Stimulated activated CD4-positive, alpha-beta T cell treated with anti-CD3 and anti-CD28 coated beads, Interleukin-4, amount 100 ng/mL, for 1 hour (primary cell): Measurements from ENCODE around the gene TGFB2.

ENCODE experiments used
- DNase-seq: peaks from one replicate; pipeline ENCODE4 v3.0.0-alpha.2; 2020

Gene TGFB2

GRCh38 chr1:218395916-218396315 lies 50.8 kb downstream of the TGFB2 start:
- no peak for DNase-seq

GRCh38 chr1:218397752-218398339 lies 52.7 kb downstream of the TGFB2 start:
- no peak for DNase-seq

DNA sequence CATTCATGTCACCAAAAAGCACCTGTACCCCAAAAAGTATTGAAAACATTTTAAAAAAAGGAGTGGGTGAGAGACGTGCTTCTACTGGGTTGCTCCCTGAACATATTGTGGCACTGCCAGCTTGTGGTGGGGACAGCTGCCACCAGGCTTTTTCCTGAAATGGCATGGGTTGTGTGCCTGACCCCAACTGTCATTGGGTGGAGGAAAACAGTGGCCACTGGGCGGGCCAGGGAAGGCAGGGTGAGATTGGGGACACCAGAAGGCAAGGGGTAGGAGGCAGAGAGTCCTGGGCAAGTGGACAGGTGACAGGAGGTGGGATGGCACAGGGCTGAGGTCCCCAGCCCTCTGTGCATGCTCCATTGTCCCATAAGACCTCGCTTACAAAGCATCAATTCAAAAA lies 55.5 kb downstream of the TGFB2 start:
- no peak for DNase-seq

- no peak for DNase-seq
These were observed 56.4 kb downstream of the TGFB2 start for GRCh38 chr1:218401441-218401997.

DNA sequence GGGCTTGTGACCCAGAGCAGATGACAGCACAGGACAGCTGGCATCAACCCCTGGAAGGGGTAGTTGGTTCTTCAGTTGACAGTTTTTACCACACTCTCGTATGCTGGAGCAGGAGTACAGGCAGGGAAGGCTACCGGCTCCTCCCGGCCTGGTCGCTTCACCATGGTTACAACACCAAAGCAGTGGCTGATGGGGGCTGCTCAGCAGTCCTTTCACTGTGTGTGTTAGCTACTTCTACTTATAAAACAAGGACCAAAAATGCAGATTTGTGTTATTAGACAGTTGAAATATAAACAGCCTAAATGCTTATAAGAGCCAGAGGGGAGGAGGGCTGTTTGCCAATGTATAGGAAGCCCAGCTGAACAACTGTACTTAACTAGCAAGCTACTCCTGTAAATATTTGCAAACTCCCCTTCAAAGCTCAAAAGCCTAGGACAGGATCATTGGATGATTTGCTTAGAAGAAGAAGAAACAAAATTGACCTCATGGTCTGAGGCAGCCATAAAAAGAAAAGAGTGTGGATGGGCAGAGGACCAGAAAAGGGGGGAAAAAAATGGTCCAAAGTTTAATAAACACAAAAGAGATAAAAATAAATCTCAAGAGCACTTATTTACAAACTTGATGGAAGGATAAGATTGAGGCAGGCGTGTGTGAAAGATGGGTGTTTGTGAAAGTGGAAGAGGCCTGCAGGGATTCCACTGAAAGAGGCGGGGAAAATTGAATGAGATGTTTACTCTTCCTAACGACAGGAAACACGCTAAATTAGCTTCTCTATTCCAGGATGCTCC lies 57.1 kb downstream of the TGFB2 start:
- no peak for DNase-seq

GRCh38 chr1:218402786-218403120 lies 57.6 kb downstream of the TGFB2 start:
- DNase-seq: no peak

DNA sequence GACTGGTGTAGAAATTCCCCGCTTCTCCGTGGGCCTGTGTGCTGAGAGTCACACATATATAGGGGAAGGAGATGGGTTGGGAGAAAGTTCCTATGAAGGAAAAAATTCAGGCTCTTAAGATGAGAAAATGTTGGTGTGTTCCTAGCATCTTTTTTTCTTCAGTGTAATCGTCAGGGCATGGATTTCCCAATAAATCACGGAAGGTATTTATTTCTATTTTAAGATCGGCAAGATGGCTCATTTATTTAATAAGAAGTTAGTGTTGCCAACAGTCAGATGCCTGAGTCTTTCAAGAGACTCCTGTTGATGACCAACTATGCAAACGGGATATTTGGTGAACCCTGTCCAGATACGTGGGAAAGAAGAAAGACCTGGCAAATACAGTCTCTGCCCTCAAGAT lies 58.2 kb downstream of the TGFB2 start:
- DNase-seq: no peak

- no peak for DNase-seq
These were observed 62.5 kb downstream of the TGFB2 start for GRCh38 chr1:218407630-218408029.

DNA sequence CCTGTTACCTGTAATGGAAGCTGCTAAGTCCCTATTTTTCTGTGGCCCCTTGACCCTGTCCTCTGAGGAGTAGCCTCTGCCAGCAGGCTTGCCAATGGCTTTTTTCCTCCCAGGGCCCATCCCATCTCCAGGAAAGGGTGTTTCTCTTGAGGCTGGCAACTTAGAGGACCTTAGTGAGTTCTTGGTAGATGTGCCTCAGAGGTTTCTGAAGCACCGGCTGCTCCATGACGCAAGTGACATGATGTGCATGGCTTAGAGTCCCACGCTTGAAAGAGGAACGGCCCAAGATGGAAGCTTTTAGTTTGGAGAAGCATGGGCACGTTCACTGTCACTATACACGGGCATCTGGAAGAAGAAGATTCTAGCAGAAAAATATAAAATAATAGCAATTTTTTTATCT lies 63.0 kb downstream of the TGFB2 start:
- DNase-seq: no peak

- DNase-seq: no peak
These were observed 63.8 kb downstream of the TGFB2 start for GRCh38 chr1:218408942-218409341.

DNA sequence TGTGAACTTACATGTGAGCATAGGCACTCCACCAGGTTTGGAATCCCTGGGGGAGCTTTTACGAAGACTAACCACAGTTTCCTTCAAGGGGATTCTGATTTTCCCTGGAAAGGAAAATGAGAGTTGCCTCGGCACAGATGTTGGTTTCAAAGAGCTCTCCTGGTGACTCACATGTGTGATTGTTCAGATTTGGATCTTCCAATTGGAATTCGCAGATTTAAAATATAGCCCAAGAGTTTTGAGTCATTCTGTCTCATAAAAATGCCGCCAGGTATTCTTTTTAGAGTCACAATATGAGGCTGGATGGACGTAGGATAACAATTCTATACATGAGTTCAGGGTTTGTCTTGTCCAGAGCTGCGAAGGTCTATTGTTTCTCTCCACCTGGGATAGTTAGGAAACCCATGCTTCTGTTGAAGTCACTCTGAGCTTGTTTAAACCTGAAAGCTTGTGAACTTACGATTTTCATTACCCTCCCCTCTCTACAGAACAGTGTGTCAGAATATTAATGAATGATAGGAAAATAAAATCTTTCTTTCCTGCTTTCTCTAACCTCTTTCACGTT lies 64.9 kb downstream of the TGFB2 start:
- no peak for DNase-seq

GRCh38 chr1:218411101-218411500 lies 66.0 kb downstream of the TGFB2 start:
- no peak for DNase-seq

DNA sequence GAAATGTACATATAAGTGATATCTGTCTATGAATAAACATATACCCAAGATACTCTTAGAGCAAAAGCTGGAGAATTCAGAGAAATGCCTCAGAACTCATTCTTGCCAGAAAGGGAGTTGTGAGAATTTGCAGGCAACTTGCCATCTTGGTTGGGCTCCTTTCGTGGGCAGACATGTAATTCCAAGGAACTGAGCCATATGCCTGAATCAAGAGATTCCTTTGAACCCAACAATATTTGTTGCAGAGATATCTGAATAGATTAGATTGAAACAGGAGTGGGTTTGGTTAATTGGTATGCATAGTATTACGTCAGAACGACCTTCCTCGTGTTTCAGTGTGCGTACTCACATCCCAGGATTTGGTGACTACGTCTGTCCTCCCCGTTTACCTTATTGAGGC lies 67.0 kb downstream of the TGFB2 start:
- DNase-seq: no peak

- DNase-seq: no peak
These were observed 68.0 kb downstream of the TGFB2 start for GRCh38 chr1:218413179-218413578.

DNA sequence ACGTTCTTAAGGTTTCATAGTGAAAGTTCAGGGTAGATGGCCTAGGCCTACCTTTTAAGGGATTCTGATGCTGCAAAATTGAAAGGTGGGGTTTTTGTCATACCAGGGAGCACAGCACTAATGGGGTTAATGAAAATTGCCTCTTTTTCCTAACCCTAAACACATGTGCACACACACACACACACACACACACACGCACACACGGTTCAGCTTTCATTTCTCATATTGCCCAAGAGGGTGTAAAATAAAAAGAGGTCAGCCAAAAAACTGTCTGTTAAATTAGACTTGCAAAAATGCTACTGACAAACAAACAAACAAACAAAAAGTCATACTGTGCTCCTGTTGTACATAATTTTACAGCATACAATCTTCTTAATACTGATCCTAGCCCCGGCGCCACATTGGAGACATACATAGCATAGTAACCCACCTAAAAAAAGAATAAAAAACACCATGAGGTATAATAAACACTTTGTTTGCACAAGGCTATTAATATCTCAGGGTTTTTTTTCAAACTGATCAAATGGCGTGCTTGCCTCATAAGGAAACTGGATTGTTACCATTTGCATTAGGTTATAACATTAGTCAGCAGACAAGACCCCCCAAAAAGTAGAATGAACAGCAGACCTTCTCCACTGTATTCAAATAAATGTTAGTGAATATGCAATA lies 69.1 kb downstream of the TGFB2 start:
- DNase-seq: no peak

DNA sequence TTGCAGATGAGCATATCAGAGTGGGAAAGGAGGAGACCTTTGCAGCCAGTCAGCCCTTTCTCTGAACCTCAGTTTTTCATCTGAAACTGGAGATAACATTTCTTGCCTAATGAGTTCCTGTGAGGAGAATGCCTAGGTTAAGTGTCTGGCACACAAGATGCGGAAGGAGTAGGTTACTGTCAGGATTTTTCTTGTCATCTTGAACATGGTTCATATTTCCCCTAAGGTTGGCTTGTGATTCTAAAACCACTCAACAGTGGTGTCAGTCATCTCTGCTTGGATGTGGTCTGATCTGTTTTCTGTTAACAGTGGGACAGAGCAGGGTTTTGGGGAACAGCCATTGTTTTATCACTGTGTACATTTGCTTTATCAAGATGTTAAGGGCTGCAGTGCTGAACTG lies 70.6 kb downstream of the TGFB2 start:
- DNase-seq: no peak

DNA sequence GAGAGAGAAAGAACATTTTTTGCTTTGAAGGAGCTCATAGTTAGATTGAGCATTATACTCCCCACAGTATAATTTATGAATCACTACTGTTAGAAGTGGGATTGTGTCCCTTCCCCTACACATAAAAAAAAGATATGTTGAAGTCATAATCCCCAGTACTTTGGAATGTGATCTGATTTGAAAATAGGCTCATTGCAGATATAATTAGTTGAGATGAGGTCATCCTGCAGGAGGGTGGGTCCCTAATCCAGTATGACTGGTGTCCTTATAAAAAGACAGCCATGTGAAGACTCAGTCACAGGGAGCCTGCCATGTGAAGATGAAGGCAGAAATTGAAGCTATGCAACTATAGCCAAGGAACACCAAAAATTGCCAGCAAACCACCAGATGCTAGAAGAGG lies 76.4 kb downstream of the TGFB2 start:
- no peak for DNase-seq

GRCh38 chr1:218424502-218424901 lies 79.4 kb downstream of the TGFB2 start:
- DNase-seq: no peak

GRCh38 chr1:218425647-218426342 lies 80.7 kb downstream of the TGFB2 start:
- no peak for DNase-seq

DNA sequence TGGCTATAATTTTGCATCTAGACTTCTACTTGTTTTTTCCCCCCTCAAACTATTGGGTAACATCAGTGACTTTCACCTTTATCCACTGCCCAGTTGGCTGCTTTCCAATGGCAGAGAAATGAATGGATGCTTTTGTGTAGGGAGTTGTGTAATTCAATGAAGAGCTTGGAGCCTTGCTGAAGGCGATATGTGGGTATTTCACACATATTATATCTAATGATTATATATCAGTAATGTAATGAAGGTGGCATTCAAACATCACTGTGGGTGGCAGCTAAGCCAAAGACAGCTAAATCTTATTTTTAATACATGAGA lies 81.2 kb downstream of the TGFB2 start:
- no peak for DNase-seq

- DNase-seq: no peak
These were observed 84.2 kb downstream of the TGFB2 start for GRCh38 chr1:218429301-218429700.

GRCh38 chr1:218430346-218430745 lies 85.2 kb downstream of the TGFB2 start:
- DNase-seq: no peak

GRCh38 chr1:218430822-218431221 lies 85.7 kb downstream of the TGFB2 start:
- DNase-seq: no peak
